Suppressor macrophage (primary cell): ENCODE results near the gene STARD8.

Experiments used
- DNase-seq, 4 experiments: peaks; one replicate each; pipeline ENCODE4 v3.0.0-alpha.2; 2020 to 2022

The STARD8 gene

GRCh38 chrX:68691921-68692320 lies 44.5 kb downstream of the STARD8 start:
- no peak for DNase-seq

- no peak for DNase-seq
Observed at GRCh38 chrX:68692651-68693050, 45.2 kb downstream of the STARD8 start.

GRCh38 chrX:68693481-68694434 lies 46.3 kb downstream of the STARD8 start:
- peak; percentile 76 to 89 (median 83) for DNase-seq

GRCh38 chrX:68694435-68695205 lies 47.2 kb downstream of the STARD8 start:
- DNase-seq, result peak; percentile 49 to 69 (median 66)

- peak in 2 of 4 experiments; percentile 31 to 35 for DNase-seq
Observed at GRCh38 chrX:68695206-68695845, 47.9 kb downstream of the STARD8 start.

GRCh38 chrX:68696267-68696990 lies 49.0 kb downstream of the STARD8 start:
- DNase-seq, result peak; percentile 19 to 61 (median 50)

- DNase-seq, result no peak
Observed at GRCh38 chrX:68697036-68697435, 49.6 kb downstream of the STARD8 start.

GRCh38 chrX:68697465-68698125 lies 50.1 kb downstream of the STARD8 start:
- peak in 2 of 4 experiments; percentile 19 to 31 for DNase-seq

- peak; percentile 9 to 43 (median 36) for DNase-seq
Observed at GRCh38 chrX:68698942-68699341, 51.5 kb downstream of the STARD8 start.

GRCh38 chrX:68699960-68700746 lies 52.7 kb downstream of the STARD8 start:
- peak; percentile 43 to 76 (median 70) for DNase-seq

GRCh38 chrX:68703369-68703768 lies 55.9 kb downstream of the STARD8 start:
- DNase-seq, result peak; percentile 8 to 38 (median 26)

- peak; percentile 24 to 57 (median 50) for DNase-seq
Observed at GRCh38 chrX:68703846-68704245, 56.4 kb downstream of the STARD8 start.

GRCh38 chrX:68705986-68706385 lies 58.5 kb downstream of the STARD8 start:
- DNase-seq, result no peak

- no peak for DNase-seq
Observed at GRCh38 chrX:68708503-68709290, 61.2 kb downstream of the STARD8 start.

GRCh38 chrX:68710870-68711576 lies 63.6 kb downstream of the STARD8 start:
- DNase-seq, result peak; percentile 9 to 53 (median 38)

- no peak for DNase-seq
Observed at GRCh38 chrX:68711845-68712244, 64.4 kb downstream of the STARD8 start.

GRCh38 chrX:68714856-68715255 lies 67.4 kb downstream of the STARD8 start:
- DNase-seq, result no peak

GRCh38 chrX:68717196-68717595 lies 69.7 kb downstream of the STARD8 start:
- DNase-seq, result no peak
